ENCODE data around the gene GPR157. TPM values are rescaled to one million over a fixed set of nuclear protein-coding genes. Genes with fewer than 3 reads are reported as not detected.

The GPR157 gene
- total and polyA plus RNA-seq, 10 of the 15 experiments (the other 5 are each of a cell fraction or from before 2014, with no cell fraction given), result 0.66 to 15.9 (median 3.1) TPM

- Histone ChIP-seq H3K9ac (ENCODE audit: control insufficient read depth, insufficient read depth, low read length) (no peak overlapping the region), H3K79me2 (ENCODE audit: control insufficient read depth, insufficient read depth, low read length) (no peaks in the 10 kb centered on the region), H3K9me3 (replicated peaks; ENCODE audit: control insufficient read depth, insufficient read depth, low read length) (no peaks in the 10 kb centered on the region), H3K4me2 (ENCODE audit: control insufficient read depth, insufficient read depth) (peak overlapping the region; percentile 38), H3K36me3 (ENCODE audit: control insufficient read depth in 2 of 2, insufficient read depth in 2 of 2, low read length in 1 of 2) (no peaks in the 10 kb centered on the region), H3K4me3 (no peak overlapping the region), H4K20me1 (ENCODE audit: control insufficient read depth, insufficient read depth) (no peaks in the 10 kb centered on the region), H3K27me3 (replicated peaks in 1 of 2; ENCODE audit: control insufficient read depth in 2 of 2, insufficient read depth in 2 of 2, low read length in 1 of 2) (no peaks in the 10 kb centered on the region), H2AFZ (ENCODE audit: control insufficient read depth, low read depth, low read length) (peak overlapping the region; percentile 23; the same call in 1 of the 2 replicates), H3K4me1 (ENCODE audit: control insufficient read depth, insufficient read depth, low read length) (peaks cover 19% of the 10 kb centered on the region), H3K27ac (ENCODE audit: control insufficient read depth, insufficient read depth) (no peak overlapping the region)
- ChIA-PET SMC1A (ENCODE audit: uncharacterized antibody, unreplicated experiment) (interaction anchor here (0.5 to 3.9 kb wide), 24 partner anchors 10 to 400 kb away, joined by 3 to 43 read pairs (median 4); partner anchors contain the start of genes GPR157 and H6PD), RAD21 (ENCODE audit: unreplicated experiment) (interaction anchor here (0.6 to 3.1 kb wide), 23 partner anchors 9 to 380 kb away, joined by 3 to 59 read pairs (median 4); partner anchors contain the start of gene GPR157), CTCF (interaction anchor here (0.5 to 6.5 kb wide), 37 partner anchors 9 to 380 kb away, joined by 3 to 117 read pairs (median 4); partner anchors contain the start of gene GPR157), POLR2A (interaction anchor here (0.5 to 1.4 kb wide), 4 partner anchors 27 to 148 kb away, joined by 3 to 6 read pairs (median 4); no protein-coding TSS in a partner anchor)
- in situ Hi-C loops (cut with MboI) (loop anchor here (5.0 kb wide), 1 partner anchor 86 kb away; no protein-coding TSS in a partner anchor), intact Hi-C loops (cut with micrococcal nuclease; ENCODE audit: unreplicated experiment) (loop anchor here (1.0 to 5.0 kb wide), 4 partner anchors 85 to 380 kb away; no protein-coding TSS in a partner anchor)
- FAIRE-seq (peak; percentile 77), ATAC-seq (peak; percentile 94), DNase-seq (ENCODE audit: low read depth, low spot score) (no peak)
- BruUV-seq (replicated peaks), result no TSS peak
- 26% methylated on average over 18 of the region's 18 CpGs for WGBS (ENCODE audit: insufficient coverage, insufficient replicate concordance, low lambda C conversion rate, missing lambda C conversion rate)
- no peak for TF ChIP-seq NFYA (IDR thresholded peaks at IDR 0.05; ENCODE audit: borderline replicate concordance, low read depth, low read length)
- TF ChIP-seq ZNF207 (IDR thresholded peaks at IDR 0.05; ENCODE audit: borderline replicate concordance), result no peak
- peak; percentile 74 for TF ChIP-seq YY1 (IDR thresholded peaks at IDR 0.05; ENCODE audit: low read depth, low read length)
- no peak for TF ChIP-seq IRF5 (IDR thresholded peaks at IDR 0.05; ENCODE audit: borderline replicate concordance)
- TF ChIP-seq SMARCA5 (IDR thresholded peaks at IDR 0.05), result peak; percentile 52; the same call in 1 of the 2 replicates
- TF ChIP-seq CUX1 (IDR thresholded peaks at IDR 0.05; ENCODE audit: insufficient replicate concordance, low read depth, low read length), result no peak
- no peak for TF ChIP-seq NFIC (IDR thresholded peaks at IDR 0.05; ENCODE audit: low read depth, low read length)
- TF ChIP-seq IRF4 (IDR thresholded peaks at IDR 0.05; ENCODE audit: low read depth, low read length), result peak; percentile 51; the same call in 1 of the 2 replicates
- TF ChIP-seq JUNB (IDR thresholded peaks at IDR 0.05), result no peak
- 0 out of 4 replicates have a peak, but pooled peaks of 1 of the 2 experiments have one; percentile 14 for TF ChIP-seq IKZF2 (IDR thresholded peaks at IDR 0.05)
- no peak for TF ChIP-seq TCF7 (IDR thresholded peaks at IDR 0.05; ENCODE audit: borderline replicate concordance)
- TF ChIP-seq PAX5 (IDR thresholded peaks at IDR 0.05; ENCODE audit: borderline replicate concordance, low read depth, low read length), result no peak
- no peak for TF ChIP-seq CHD2 (IDR thresholded peaks at IDR 0.05; ENCODE audit: borderline replicate concordance, low read depth, low read length)
- no peak for TF ChIP-seq PBX3 (IDR thresholded peaks at IDR 0.05; ENCODE audit: insufficient replicate concordance, low read depth, low read length)
- no peak for TF ChIP-seq FOXK2 (IDR thresholded peaks at IDR 0.05)
- TF ChIP-seq SMC3 (IDR thresholded peaks at IDR 0.05; ENCODE audit: borderline replicate concordance, low read length), result peak; percentile 96
Measured at GRCh38 chr1:9110669-9111356, 18.1 kb downstream of the GPR157 start.
